HEK293 (cell line): Measurements from ENCODE around the gene HDC.
A peak's percentile ranks its signal among the peaks of the same experiment; 100 is the strongest.

Experiments used
- CTCF ChIA-PET: fragments of 350-600 bp; formaldehyde crosslinking; extraction: SDS; loops from one replicate; lab custom pipeline; 2021; ENCODE audit warnings: antibody characterized with exemption; lab: Yijun Ruan, JAX
- POLR2A ChIA-PET: fragments of 300-600 bp; formaldehyde crosslinking; extraction: SDS; loops from one replicate; lab custom pipeline; 2020; ENCODE audit warnings: antibody characterized with exemption, inconsistent platforms; lab: Yijun Ruan, JAX
- H3K27ac ChIP-seq: fragments of 200-500 bp; sonication (Bioruptor generic); 2 replicates; pipeline ENCODE4 v1.5.1; 2014; ENCODE audit warnings: low read depth, low read length, control low read depth, inconsistent platforms; ENCODE audit errors: extremely low read depth
- H3K36me3 ChIP-seq, 2 experiments: fragments of 200-500 bp in 1 of 2; sonication (Bioruptor generic) in 1 of 2; 1 replicate in 1 of 2; 2 replicates in 1 of 2; pipeline ENCODE4 v1.5.1; 2014 to 2017; ENCODE audit warnings: inconsistent platforms in 2 of 2, low read length in 2 of 2; ENCODE audit not compliant: control insufficient read depth in 2 of 2, insufficient read depth in 1 of 2
- H3K4me1 ChIP-seq: fragments of 200-500 bp; sonication (Bioruptor generic); 2 replicates; pipeline ENCODE4 v1.5.1; 2014; ENCODE audit warnings: mild to moderate bottlenecking, low read length, inconsistent platforms; ENCODE audit not compliant: control insufficient read depth, insufficient read depth
- H3K4me3 ChIP-seq: 2 replicates; pipeline ENCODE4 v1.5.1; 2011; ENCODE audit warnings: low read depth, mild to moderate bottlenecking, control low read depth, low read length, moderate library complexity
- H3K9me3 ChIP-seq: fragments of 200-500 bp; sonication (Bioruptor generic); 2 replicates; pipeline ENCODE4 v1.5.1; 2014; ENCODE audit warnings: low read depth, low read length, inconsistent platforms; ENCODE audit not compliant: control insufficient read depth, insufficient read depth
- KLF1 ChIP-seq: fragments of 450-650 bp; formaldehyde crosslinking; IDR thresholded peaks from 2 replicates; pipeline ENCODE4 v1.5.1; 2016; ENCODE audit warnings: missing biosample characterization, missing genetic modification characterization
- SP2 ChIP-seq: fragments of 450-650 bp; formaldehyde crosslinking; IDR thresholded peaks from 2 replicates; pipeline ENCODE4 v1.5.1; 2016; ENCODE audit warnings: missing biosample characterization, missing genetic modification characterization
- WT1 ChIP-seq: fragments of 450-650 bp; formaldehyde crosslinking; IDR thresholded peaks from 2 replicates; pipeline ENCODE4 v1.5.1; 2016; ENCODE audit warnings: missing biosample characterization, missing genetic modification characterization
- ZBTB8A ChIP-seq: fragments of 450-650 bp; formaldehyde crosslinking; IDR thresholded peaks from 2 replicates; pipeline ENCODE4 v1.5.1; 2016; ENCODE audit warnings: missing biosample characterization, missing genetic modification characterization
- ZFP37 ChIP-seq: fragments of 450-650 bp; formaldehyde crosslinking; IDR thresholded peaks from 2 replicates; pipeline ENCODE4 v1.5.1; 2016; ENCODE audit warnings: missing biosample characterization, missing genetic modification characterization
- ZNF114 ChIP-seq: fragments of 450-650 bp; formaldehyde crosslinking; IDR thresholded peaks from 2 replicates; pipeline ENCODE4 v1.5.0; 2017; ENCODE audit warnings: missing biosample characterization, missing genetic modification characterization
- ZNF133 ChIP-seq: fragments of 450-650 bp; formaldehyde crosslinking; IDR thresholded peaks from 2 replicates; pipeline ENCODE4 v1.5.1; 2016; ENCODE audit warnings: missing biosample characterization, missing genetic modification characterization
- ZNF140 ChIP-seq: fragments of 450-650 bp; formaldehyde crosslinking; IDR thresholded peaks from 2 replicates; pipeline ENCODE4 v1.5.1; 2016; ENCODE audit warnings: missing biosample characterization, missing genetic modification characterization
- ZNF184 ChIP-seq: fragments of 450-650 bp; IDR thresholded peaks from 2 replicates; pipeline ENCODE4 v1.5.1; 2018; ENCODE audit warnings: missing biosample characterization, mild to moderate bottlenecking, missing genetic modification characterization
- ZNF23 ChIP-seq: fragments of 450-650 bp; formaldehyde crosslinking; IDR thresholded peaks from 2 replicates; pipeline ENCODE4 v1.5.1; 2016; ENCODE audit warnings: missing biosample characterization, missing genetic modification characterization, borderline replicate concordance
- ZNF24 ChIP-seq: fragments of 450-650 bp; formaldehyde crosslinking; IDR thresholded peaks from 2 replicates; pipeline ENCODE4 v1.5.1; 2016; ENCODE audit warnings: missing biosample characterization, missing genetic modification characterization
- ZNF341 ChIP-seq: fragments of 450-650 bp; formaldehyde crosslinking; IDR thresholded peaks from 2 replicates; pipeline ENCODE4; 2016; ENCODE audit warnings: low read depth, missing biosample characterization, missing genetic modification characterization
- ZNF366 ChIP-seq: fragments of 450-650 bp; formaldehyde crosslinking; conservative IDR thresholded peaks from 2 replicates; pipeline ENCODE4 v1.5.1; 2016; ENCODE audit warnings: missing biosample characterization, missing genetic modification characterization
- ZNF398 ChIP-seq: fragments of 450-650 bp; formaldehyde crosslinking; IDR thresholded peaks from 2 replicates; pipeline ENCODE4 v1.5.1; 2017; ENCODE audit warnings: missing biosample characterization, missing genetic modification characterization
- ZNF48 ChIP-seq: fragments of 450-650 bp; formaldehyde crosslinking; IDR thresholded peaks from 2 replicates; pipeline ENCODE4 v1.5.1; 2016; ENCODE audit warnings: missing biosample characterization, missing genetic modification characterization
- ZNF585B ChIP-seq: fragments of 450-650 bp; formaldehyde crosslinking; IDR thresholded peaks from 2 replicates; pipeline ENCODE4 v1.5.1; 2016; ENCODE audit warnings: missing biosample characterization, missing genetic modification characterization
- ZNF610 ChIP-seq: fragments of 450-650 bp; formaldehyde crosslinking; IDR thresholded peaks from 2 replicates; pipeline ENCODE4 v1.5.1; 2016; ENCODE audit warnings: missing biosample characterization, missing genetic modification characterization, borderline replicate concordance
- ZNF626 ChIP-seq: fragments of 450-650 bp; sonication (Bioruptor Pico); formaldehyde crosslinking; IDR thresholded peaks from 2 replicates; pipeline ENCODE4 v1.5.1; 2018; ENCODE audit warnings: missing biosample characterization, missing genetic modification characterization, inconsistent platforms
- ZNF830 ChIP-seq: fragments of 450-650 bp; IDR thresholded peaks from 2 replicates; pipeline ENCODE4 v1.5.0; 2018; ENCODE audit warnings: missing biosample characterization, missing genetic modification characterization, low read depth, mild to moderate bottlenecking, moderate library complexity
- ZSCAN4 ChIP-seq: fragments of 450-650 bp; formaldehyde crosslinking; IDR thresholded peaks from 2 replicates; pipeline ENCODE4 v1.5.1; 2017; ENCODE audit warnings: missing biosample characterization, missing genetic modification characterization

The HDC gene

GRCh38 chr15:50275091-50275490 lies 9.6 kb upstream of the HDC start:
- no peaks in the 10 kb centered on the region for H3K9me3 ChIP-seq
- no peak overlapping the region for H3K27ac ChIP-seq
- no peak for TF ChIP-seq ZNF140 (tag by site-specific recombination)
- no peak for TF ChIP-seq ZNF610 (tag by site-specific recombination)
- no peak for TF ChIP-seq ZFP37 (tag by site-specific recombination)
- no peak for TF ChIP-seq ZBTB8A (tag by site-specific recombination)
- H3K36me3 ChIP-seq, result no peaks in the 10 kb centered on the region; a peak in 1 of 3 replicates
- H3K4me3 ChIP-seq, result no peak overlapping the region
- ChIA-PET CTCF (no interaction called here), POLR2A (no interaction called here)
- no peaks in the 10 kb centered on the region for H3K4me1 ChIP-seq

GRCh38 chr15:50267577-50267976 lies 2.1 kb upstream of the HDC start:
- ChIA-PET POLR2A (no interaction called here), CTCF (no interaction called here)
- no peaks in the 10 kb centered on the region for H3K36me3 ChIP-seq
- no peak overlapping the region for H3K4me3 ChIP-seq
- H3K9me3 ChIP-seq, result no peaks in the 10 kb centered on the region
- H3K4me1 ChIP-seq, result no peaks in the 10 kb centered on the region
- no peak overlapping the region for H3K27ac ChIP-seq
- peak; percentile 91 for TF ChIP-seq ZNF184 (tag by site-specific recombination)
- TF ChIP-seq ZNF114 (tag by site-specific recombination), result no peak

- H3K9me3 ChIP-seq, result no peaks in the 10 kb centered on the region
- H3K36me3 ChIP-seq, result no peaks in the 10 kb centered on the region
- no peak overlapping the region for H3K4me3 ChIP-seq
- H3K27ac ChIP-seq, result no peak overlapping the region
- POLR2A ChIA-PET, result no interaction called here
- H3K4me1 ChIP-seq, result no peaks in the 10 kb centered on the region
- CTCF ChIA-PET, result interaction anchor here (0.6 kb wide), 1 partner anchor 10 kb away, joined by 3 read pairs; no protein-coding TSS in a partner anchor
- TF ChIP-seq KLF1 (no peak), ZNF341 (tag by site-specific recombination) (no peak), ZSCAN4 (tag by site-specific recombination) (no peak), ZNF24 (tag by site-specific recombination) (no peak), WT1 (tag by site-specific recombination) (no peak), ZNF48 (tag by site-specific recombination) (no peak), ZNF23 (no peak)
These were observed 3.0 kb downstream of the HDC start for GRCh38 chr15:50262533-50262932.

- CTCF ChIA-PET, result no interaction called here
- POLR2A ChIA-PET, result no interaction called here
These were observed 3.5 kb downstream of the HDC start for GRCh38 chr15:50261981-50262380.

More at GRCh38 chr15:50261981-50262380, 3.5 kb downstream of the HDC start:
- H3K9me3 ChIP-seq, result no peaks in the 10 kb centered on the region
- no peak overlapping the region for H3K4me3 ChIP-seq
- H3K4me1 ChIP-seq, result no peaks in the 10 kb centered on the region
- H3K27ac ChIP-seq, result no peak overlapping the region
- TF ChIP-seq ZNF626 (tag by site-specific recombination) (no peak), SP2 (tag by site-specific recombination) (no peak), ZNF585B (no peak), ZNF366 (tag by site-specific recombination) (no peak), ZNF830 (tag by site-specific recombination) (no peak), ZNF133 (no peak), ZNF398 (tag by site-specific recombination) (no peak)
- H3K36me3 ChIP-seq, result no peaks in the 10 kb centered on the region
